Right cardiac atrium (tissue), 5 donors: ENCODE results near the gene BCAS4. TPM values are rescaled to one million over a fixed set of nuclear protein-coding genes. Genes with fewer than 3 reads are reported as not detected.
"Not testable (repeated sequence)": the region's sequence is repeated elsewhere in the genome, so short reads cannot be mapped to it uniquely, and the experiment has no call there.

Experiments used
- ATAC-seq, 2 donors: fragments of 200-7000 bp; cut with Tn5 transposase; one replicate each; pipeline versions ENCODE4 v1.8.0 to v1.9.1; 2020; ENCODE audit warnings: moderate library complexity in 2 of 2, mild to moderate bottlenecking in 1 of 2
- DNase-seq, 3 donors: peaks; one replicate each; pipeline ENCODE4 v3.0.0-alpha.2; 2020
- H3K27ac ChIP-seq: one replicate; pipeline ENCODE4 v1.5.1; 2013; ENCODE audit warnings: mild to moderate bottlenecking, low read length, control low read depth, moderate library complexity
- H3K27me3 ChIP-seq: one replicate; pipeline ENCODE4 v1.6.1; 2013; ENCODE audit not compliant: control insufficient read depth, insufficient read depth
- H3K4me1 ChIP-seq: one replicate; pipeline ENCODE4 v1.6.1; 2013; ENCODE audit warnings: low read length; ENCODE audit not compliant: control insufficient read depth, insufficient read depth
- H3K4me3 ChIP-seq: one replicate; pipeline ENCODE4 v1.5.1; 2013; ENCODE audit warnings: low read length, control low read depth
- H3K9me3 ChIP-seq: one replicate; pipeline ENCODE4 v1.6.1; 2013; ENCODE audit warnings: low read length; ENCODE audit not compliant: control insufficient read depth
- WGBS: extraction: QIAGEN DNeasy Blood & Tissue Kit; methylation state at CpG from one replicate; pipeline ENCODE4 v1.1.7; 2013; 5-methylcytosine and 5-hydroxymethylcytosine counted together
- intact Hi-C, 4 donors: fragments of 100-400 bp; cut with DNase I; formaldehyde crosslinking; loops; one replicate each; pipeline versions ENCODE4 v1.11.0 to v1.14.0; 2022 to 2023
- polyA plus RNA-seq: library from polyadenylated mRNA; stranded (reverse); fragments of 200-250 nt; gene quantifications from one replicate; pipeline ENCODE4 v1.2.3, GENCODE V29; 2013
- total RNA-seq, 4 donors: library from RNA; stranded (reverse); fragmentation: NEBNext Ultra II Directional; extraction: Animal tissue kit (Norgen Biotek cat#: 25700); gene quantifications; one replicate each; pipeline ENCODE4 v1.2.1, GENCODE V29; 2021
- donor health status: healthy with polysubstance abuse.
- donor health status: DM: no; HTN: yes; CAD: no.
- donor health status: DM: no; HTN: no; CAD: no.
- donor health status: DM: no; HTN: yes; CAD: no; lungs with severe emphysema.
- donor health status: DM: yes; HTN: yes; CAD: no.

BCAS4 gene
- total and polyA plus RNA-seq, 5 donors: 1.6 to 3.5 (median 2.4) TPM

DNA sequence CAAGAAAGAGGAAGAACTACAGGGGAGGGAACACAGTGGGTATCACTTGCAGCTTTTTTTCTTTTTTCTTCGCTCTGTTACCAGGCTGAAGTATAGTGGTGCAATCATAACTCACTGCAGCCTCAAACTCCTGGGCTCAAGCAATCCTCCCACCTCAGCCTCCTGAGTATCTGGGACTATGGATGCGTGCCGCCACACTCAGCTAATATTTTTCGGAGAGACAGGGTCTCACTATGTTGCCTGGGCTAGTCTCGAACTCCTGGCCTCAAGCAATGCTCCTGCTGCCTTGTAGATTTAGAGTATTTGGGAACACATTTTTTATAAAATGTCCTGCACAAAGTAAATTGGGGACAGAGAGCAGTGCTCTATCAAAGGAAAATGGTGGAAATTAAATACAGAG is 35.2 kb upstream of the BCAS4 start:
- DNase-seq: no peak
- no peak overlapping the region for H3K27ac ChIP-seq
- no peaks in the 10 kb centered on the region for H3K27me3 ChIP-seq
- ATAC-seq: no peak
- intact Hi-C loops: no loop called here
- H3K9me3 ChIP-seq: no peaks in the 10 kb centered on the region
- H3K4me1 ChIP-seq: no peaks in the 10 kb centered on the region
- no peak overlapping the region for H3K4me3 ChIP-seq
- 85% methylated on average over 5 of the region's 5 CpGs for WGBS

- DNase-seq (no peak), ATAC-seq (peak in 1 of 2 donors; percentile 5)
- WGBS: 63% methylated on average over 6 of the region's 6 CpGs
- Histone ChIP-seq H3K4me3 (no peak overlapping the region), H3K27me3 (no peaks in the 10 kb centered on the region), H3K4me1 (no peaks in the 10 kb centered on the region), H3K27ac (no peak overlapping the region), H3K9me3 (no peaks in the 10 kb centered on the region)
- intact Hi-C loops: no loop called here
These were observed 32.8 kb upstream of the BCAS4 start for GRCh38 chr20:50762045-50762422.

DNA sequence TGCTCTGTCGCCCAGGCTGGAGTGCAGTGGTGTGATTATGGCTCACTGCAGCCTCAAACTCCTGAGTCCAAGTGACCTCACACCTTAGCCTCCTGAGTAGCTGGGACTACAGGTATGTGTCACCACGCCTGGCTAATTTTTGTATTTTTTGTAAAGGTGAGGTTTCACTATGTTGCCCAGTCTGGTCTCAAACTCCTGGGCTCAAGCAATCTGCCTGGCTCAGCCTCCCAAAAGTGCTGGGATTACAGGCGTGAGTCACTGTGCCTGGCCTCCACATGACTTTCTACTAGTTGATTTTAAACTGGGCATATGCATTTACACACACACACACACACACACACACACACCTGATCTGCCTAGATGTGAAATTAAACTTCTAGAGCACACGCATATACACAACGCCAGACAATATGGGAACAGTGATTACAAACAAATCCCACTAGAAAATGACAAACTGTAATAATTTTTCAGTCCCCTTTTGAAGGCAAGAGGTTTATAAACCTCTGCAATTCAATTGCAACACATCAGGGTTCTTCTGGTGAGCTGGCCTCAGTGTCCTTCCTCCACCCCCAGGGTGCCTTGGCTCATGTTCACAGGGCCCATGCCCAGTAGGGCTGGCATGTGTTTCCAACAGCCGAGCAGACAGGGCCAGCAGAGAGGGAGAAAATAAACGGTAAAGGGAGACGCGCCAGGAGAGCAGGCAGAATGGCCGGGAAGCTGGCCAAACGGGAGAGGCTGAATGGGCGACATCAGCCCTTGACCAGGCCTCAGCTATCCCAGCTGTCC is 32.2 kb upstream of the BCAS4 start:
- WGBS: 35% methylated on average over 12 of the region's 12 CpGs
- Histone ChIP-seq H3K27me3 (no peaks in the 10 kb centered on the region), H3K4me1 (no peaks in the 10 kb centered on the region), H3K27ac (peak overlapping the region; percentile 43), H3K4me3 (no peak overlapping the region), H3K9me3 (no peaks in the 10 kb centered on the region)
- DNase-seq (peak; percentile 75 to 91 (median 89)), ATAC-seq (peak; percentile 89 to 92)
- intact Hi-C loops: no loop called here

DNA sequence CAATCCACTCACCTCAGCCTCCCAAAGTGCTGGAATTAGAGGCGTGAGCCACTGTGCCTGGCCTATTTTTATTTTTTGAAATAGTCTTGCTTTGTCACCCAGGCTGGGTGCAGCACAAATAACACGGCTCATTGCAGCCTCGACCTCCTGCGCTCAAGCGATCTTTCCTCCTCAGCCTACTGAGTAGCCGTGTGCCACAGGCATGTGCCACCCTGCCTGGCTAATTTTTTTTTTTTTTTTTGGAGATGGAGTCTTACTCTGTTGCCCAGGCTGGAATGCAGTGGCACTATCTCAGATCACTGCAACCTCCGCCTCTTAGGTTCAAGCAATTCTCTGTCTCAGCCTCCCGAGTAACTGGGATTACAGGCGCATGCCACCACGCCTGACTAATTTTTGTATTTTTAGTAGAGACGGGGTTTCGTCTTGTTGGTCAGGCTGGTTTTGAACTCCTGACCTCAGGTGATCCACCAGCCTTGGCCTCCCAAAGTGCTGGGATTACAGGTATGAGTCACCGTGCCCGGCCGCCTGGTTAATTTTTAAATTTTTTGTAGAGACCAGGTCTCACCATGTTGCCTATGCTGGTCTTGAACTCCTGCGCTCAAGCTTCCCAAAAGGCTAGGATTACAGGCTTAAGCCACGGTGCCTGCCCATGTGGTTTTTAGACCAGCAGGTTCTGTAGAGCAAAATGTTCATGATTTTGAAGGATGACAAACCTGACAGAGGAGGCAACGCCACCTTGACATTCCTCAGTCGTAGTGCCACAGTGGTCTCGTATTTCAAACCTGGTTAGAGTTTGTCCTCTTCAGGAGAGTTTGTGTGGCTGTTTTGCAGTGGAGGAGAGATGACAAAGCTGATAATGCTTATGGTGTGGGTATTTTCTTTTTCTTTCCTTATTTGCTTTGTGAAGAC is 31.1 kb upstream of the BCAS4 start:
- H3K4me1 ChIP-seq: not testable (repeated sequence)
- WGBS: 90% methylated on average over 20 of the region's 20 CpGs

GRCh38 chr20:50765251-50765650 is 29.6 kb upstream of the BCAS4 start:
- DNase-seq, intact Hi-C loops, H3K9me3 ChIP-seq, ATAC-seq, H3K4me3 ChIP-seq, H3K27ac ChIP-seq, H3K27me3 ChIP-seq, H3K4me1 ChIP-seq: not testable (repeated sequence)
- 74% methylated on average over 10 of the region's 10 CpGs for WGBS

More for the DNA sequence above, 31.1 kb upstream of the BCAS4 start:
- H3K27me3 ChIP-seq, DNase-seq, ATAC-seq, intact Hi-C loops, H3K4me3 ChIP-seq, H3K27ac ChIP-seq, H3K9me3 ChIP-seq: not testable (repeated sequence)

GRCh38 chr20:50765674-50766073 is 29.2 kb upstream of the BCAS4 start:
- intact Hi-C loops: no loop called here
- WGBS: 61% methylated on average over 3 of the region's 3 CpGs

GRCh38 chr20:50766955-50767809 is 27.7 kb upstream of the BCAS4 start:
- H3K27me3 ChIP-seq, H3K4me1 ChIP-seq, intact Hi-C loops, H3K27ac ChIP-seq, DNase-seq, H3K9me3 ChIP-seq, H3K4me3 ChIP-seq: not testable (repeated sequence)
- ATAC-seq: peak; percentile 12 to 57
- 41% methylated on average over 8 of the region's 10 CpGs for WGBS

More at GRCh38 chr20:50765674-50766073, 29.2 kb upstream of the BCAS4 start:
- Histone ChIP-seq H3K27ac (no peak overlapping the region), H3K9me3 (no peaks in the 10 kb centered on the region), H3K4me1 (no peaks in the 10 kb centered on the region), H3K4me3 (no peak overlapping the region), H3K27me3 (no peaks in the 10 kb centered on the region)
- ATAC-seq (no peak), DNase-seq (no peak)

GRCh38 chr20:50768991-50769390 is 25.9 kb upstream of the BCAS4 start:
- DNase-seq, H3K4me1 ChIP-seq, H3K4me3 ChIP-seq, H3K27me3 ChIP-seq, ATAC-seq, H3K27ac ChIP-seq, H3K9me3 ChIP-seq, intact Hi-C loops: not testable (repeated sequence)
- WGBS: 63% methylated on average over 6 of the region's 7 CpGs

- intact Hi-C loops, H3K4me3 ChIP-seq, H3K27me3 ChIP-seq, DNase-seq, H3K9me3 ChIP-seq, H3K4me1 ChIP-seq, H3K27ac ChIP-seq: not testable (repeated sequence)
- WGBS: 84% methylated on average over 12 of the region's 12 CpGs
- peak in 1 of 2 donors; percentile 13 for ATAC-seq
These were observed 25.2 kb upstream of the BCAS4 start for GRCh38 chr20:50769551-50770085.

DNA sequence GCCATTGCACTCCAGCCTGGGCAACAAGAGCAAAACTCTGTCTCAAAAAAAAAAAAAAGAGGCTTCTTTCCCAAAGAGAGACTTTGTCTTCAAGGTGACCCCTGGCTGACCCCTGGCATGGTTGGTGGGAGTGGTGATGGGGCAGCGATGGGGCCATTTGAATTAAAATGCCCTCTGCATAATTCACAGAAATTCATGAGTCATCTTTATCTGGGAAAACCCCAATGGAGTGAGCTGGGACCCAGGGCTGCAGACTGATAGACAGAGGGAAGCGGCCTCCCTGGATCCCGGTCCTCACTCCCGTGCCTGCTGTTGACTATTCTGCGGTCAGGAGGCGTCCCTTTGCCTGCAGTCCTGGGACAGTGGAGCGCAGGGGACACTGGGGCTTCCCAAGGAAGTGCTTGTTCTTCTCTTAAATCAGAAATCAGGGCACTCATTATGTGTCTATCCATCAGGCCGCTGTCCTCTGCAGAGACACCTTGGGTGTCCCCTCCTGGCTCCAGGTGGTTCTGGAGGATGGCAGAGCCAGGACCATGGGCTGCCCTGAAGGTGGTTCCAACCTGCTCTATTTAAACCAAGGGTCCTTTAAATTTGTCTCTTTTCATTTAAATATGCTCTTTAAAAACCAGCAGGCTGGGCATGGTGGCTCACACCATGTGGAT is 23.3 kb upstream of the BCAS4 start:
- 77% methylated on average over 4 of the region's 8 CpGs for whole genome bisulfite sequencing
- intact Hi-C loops: not testable (repeated sequence)
- peak in 1 of 3 donors; percentile 19 for DNase-seq

More for the DNA sequence above, 23.3 kb upstream of the BCAS4 start:
- not testable (repeated sequence) for H3K27me3 ChIP-seq, H3K9me3 ChIP-seq, H3K4me1 ChIP-seq, H3K27ac ChIP-seq, ATAC-seq, H3K4me3 ChIP-seq
